Mesendoderm (in vitro differentiated cells): ENCODE measurements around the gene LRPPRC.

Experiments
- DNase-seq: peaks from one replicate; pipeline ENCODE4 v3.0.0; 2013
- H2AK5ac ChIP-seq: 2 replicates; pipeline ENCODE4 v1.6.1; 2013; ENCODE audit warnings: low read length, inconsistent platforms
- H2BK120ac ChIP-seq: 2 replicates; pipeline ENCODE4 v1.6.1; 2013; ENCODE audit warnings: low read depth, mild to moderate bottlenecking, low read length, moderate library complexity, mixed read lengths
- H2BK15ac ChIP-seq: replicated peaks from 2 replicates; pipeline ENCODE4 v1.6.1; 2013; ENCODE audit warnings: low read depth, mild to moderate bottlenecking, moderate library complexity
- H2BK5ac ChIP-seq: 2 replicates; pipeline ENCODE4 v1.6.1; 2013; ENCODE audit warnings: low read length, inconsistent platforms
- H3K18ac ChIP-seq: 2 replicates; pipeline ENCODE4 v1.6.1; 2013; ENCODE audit warnings: mild to moderate bottlenecking, low read length, mixed read lengths
- H3K23ac ChIP-seq: one replicate; pipeline ENCODE4 v1.6.1; 2013; ENCODE audit warnings: low read length
- H3K27ac ChIP-seq: 2 replicates; pipeline ENCODE4 v1.5.1; 2013; ENCODE audit warnings: low read depth, mild to moderate bottlenecking, inconsistent platforms, low read length, moderate library complexity
- H3K27me3 ChIP-seq: 2 replicates; pipeline ENCODE4 v1.6.1; 2013; ENCODE audit warnings: low read length, control low read depth, mild to moderate bottlenecking, inconsistent platforms; ENCODE audit not compliant: insufficient read depth, poor library complexity
- H3K36me3 ChIP-seq: 2 replicates; pipeline ENCODE4 v1.6.1; 2013; ENCODE audit warnings: low read length, inconsistent platforms; ENCODE audit not compliant: control insufficient read depth, insufficient read depth
- H3K4ac ChIP-seq: one replicate; pipeline ENCODE4 v1.6.1; 2013; ENCODE audit warnings: low read depth, mild to moderate bottlenecking, low read length, moderate library complexity
- H3K4me1 ChIP-seq: 2 replicates; pipeline ENCODE4 v1.6.1; 2013; ENCODE audit warnings: low read depth, low read length, inconsistent platforms; ENCODE audit not compliant: control insufficient read depth
- H3K4me2 ChIP-seq: 2 replicates; pipeline ENCODE4 v1.6.1; 2013; ENCODE audit warnings: low read length
- H3K4me3 ChIP-seq: 2 replicates; pipeline ENCODE4 v1.5.1; 2013; ENCODE audit warnings: mild to moderate bottlenecking, low read length
- H3K56ac ChIP-seq: one replicate; pipeline ENCODE4 v1.6.1; 2013; ENCODE audit warnings: low read length
- H3K79me1 ChIP-seq: 2 replicates; pipeline ENCODE4 v1.6.1; 2013; ENCODE audit warnings: low read length, inconsistent platforms
- H3K79me2 ChIP-seq: 2 replicates; pipeline ENCODE4 v1.6.1; 2013; ENCODE audit warnings: mild to moderate bottlenecking, low read length; ENCODE audit not compliant: control insufficient read depth, insufficient read depth
- H3K9ac ChIP-seq: 2 replicates; pipeline ENCODE4 v1.6.1; 2013; ENCODE audit warnings: low read length, inconsistent platforms
- H4K5ac ChIP-seq: one replicate; pipeline ENCODE4 v1.6.1; 2013; ENCODE audit warnings: low read length
- H4K8ac ChIP-seq: one replicate; pipeline ENCODE4 v1.6.1; 2013; ENCODE audit warnings: low read depth, mild to moderate bottlenecking, control low read depth, low read length, moderate library complexity
- WGBS: extraction: QIAGEN DNeasy Blood & Tissue Kit; methylation state at CpG from one replicate; pipeline ENCODE4 v1.1.7; 2013; ENCODE audit warnings: low lambda C conversion rate, missing lambda C conversion rate; ENCODE audit not compliant: insufficient coverage; ENCODE audit errors: extremely low coverage; 5-methylcytosine and 5-hydroxymethylcytosine counted together

LRPPRC gene

DNA sequence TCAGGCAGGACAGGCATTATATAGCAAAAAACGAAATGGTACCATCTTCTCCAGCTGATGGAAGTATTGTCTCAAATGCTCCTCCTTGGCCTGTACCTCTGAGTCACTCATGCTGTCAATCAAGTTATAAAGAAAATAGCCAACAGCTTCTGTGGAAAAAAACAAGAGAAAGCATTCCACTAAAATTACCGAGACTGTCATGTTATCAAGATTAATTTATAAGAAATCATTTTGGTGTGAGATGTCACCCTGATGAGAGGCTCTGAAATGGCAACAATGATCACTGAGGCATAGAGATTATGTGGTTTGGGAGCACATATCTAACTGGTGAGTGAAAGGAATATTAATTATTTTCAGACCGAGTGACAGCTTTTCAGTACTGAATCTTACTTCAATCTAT lies 47.4 kb downstream of the LRPPRC start:
- Histone ChIP-seq H3K79me2 (no peaks in the 10 kb centered on the region), H3K4me2 (no peak overlapping the region), H3K18ac (no peak overlapping the region), H3K36me3 (peaks cover 4% of the 10 kb centered on the region), H3K56ac (no peak overlapping the region), H3K27me3 (no peaks in the 10 kb centered on the region), H3K23ac (no peak overlapping the region), H4K5ac (no peak overlapping the region), H3K79me1 (no peaks in the 10 kb centered on the region), H2BK5ac (no peak overlapping the region), H3K4me1 (no peaks in the 10 kb centered on the region), H2BK120ac (no peak overlapping the region), H3K27ac (no peak overlapping the region), H3K4me3 (no peak overlapping the region), H2AK5ac (no peak overlapping the region), H3K9ac (no peak overlapping the region), H3K4ac (no peak overlapping the region), H2BK15ac (no peak overlapping the region), H4K8ac (no peak overlapping the region)
- WGBS = no CpG with 5 or more reads among the region's 3 CpGs
- no peak for DNase-seq

DNA sequence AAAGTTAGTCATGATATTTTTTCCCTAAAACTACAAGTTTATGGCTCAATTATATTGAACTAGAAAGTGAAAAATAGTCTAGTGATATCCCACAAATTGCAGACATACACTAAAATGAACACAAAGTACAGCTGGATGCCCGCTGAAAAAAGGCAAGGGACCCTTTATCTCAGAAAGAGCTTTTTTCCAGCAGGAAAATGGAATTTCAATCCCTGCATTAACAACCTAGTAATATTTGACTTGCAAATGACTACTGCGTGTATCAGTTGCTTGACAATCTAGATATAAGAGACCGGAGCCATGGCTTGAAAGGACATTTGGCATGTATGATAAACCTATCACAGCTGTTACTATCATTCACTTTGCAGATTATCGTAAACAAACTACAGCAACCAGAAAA lies 49.1 kb downstream of the LRPPRC start:
- Histone ChIP-seq H2BK120ac (no peak overlapping the region), H3K56ac (no peak overlapping the region), H3K36me3 (peaks cover 4% of the 10 kb centered on the region), H3K4me2 (no peak overlapping the region), H3K27me3 (no peaks in the 10 kb centered on the region), H3K4me3 (no peak overlapping the region), H3K4me1 (no peaks in the 10 kb centered on the region), H3K79me2 (no peaks in the 10 kb centered on the region), H2BK5ac (no peak overlapping the region), H2AK5ac (no peak overlapping the region), H2BK15ac (no peak overlapping the region), H3K18ac (no peak overlapping the region), H4K8ac (no peak overlapping the region), H4K5ac (no peak overlapping the region), H3K23ac (no peak overlapping the region), H3K27ac (no peak overlapping the region), H3K79me1 (no peaks in the 10 kb centered on the region), H3K4ac (no peak overlapping the region), H3K9ac (no peak overlapping the region)
- DNase-seq = no peak
- no CpG with 5 or more reads among the region's 4 CpGs for WGBS

DNA sequence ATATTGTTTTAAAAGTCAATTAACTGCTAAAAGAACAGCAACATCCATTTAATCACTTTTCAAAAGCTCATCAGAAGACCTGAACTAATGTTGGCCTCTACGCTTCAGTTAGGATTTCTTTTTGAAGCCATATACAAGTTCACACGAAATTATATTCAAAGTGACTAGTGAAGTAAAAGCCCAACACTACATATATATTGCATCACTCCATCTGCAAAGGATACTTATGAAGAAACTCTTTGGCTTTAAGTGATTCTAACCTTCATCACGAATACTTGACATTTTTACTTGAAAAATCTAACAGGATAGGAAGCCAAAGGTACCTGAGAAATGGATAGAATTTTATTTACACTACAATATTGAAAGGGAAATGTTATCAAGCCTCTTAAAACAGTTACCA lies 50.4 kb downstream of the LRPPRC start:
- no CpG with 5 or more reads among the region's 3 CpGs for WGBS
- H2AK5ac ChIP-seq = no peak overlapping the region
- no peak overlapping the region for H2BK15ac ChIP-seq
- no peak overlapping the region for H2BK5ac ChIP-seq
- no peak overlapping the region for H2BK120ac ChIP-seq
- H3K4me2 ChIP-seq = no peak overlapping the region
- H3K4me1 ChIP-seq = no peaks in the 10 kb centered on the region
- H3K56ac ChIP-seq = no peak overlapping the region
- H4K5ac ChIP-seq = no peak overlapping the region
- H3K36me3 ChIP-seq = peaks cover 4% of the 10 kb centered on the region
- H3K18ac ChIP-seq = no peak overlapping the region
- H3K79me1 ChIP-seq = no peaks in the 10 kb centered on the region
- no peak overlapping the region for H3K4me3 ChIP-seq
- no peaks in the 10 kb centered on the region for H3K27me3 ChIP-seq
- DNase-seq = no peak
- no peaks in the 10 kb centered on the region for H3K79me2 ChIP-seq
- no peak overlapping the region for H3K27ac ChIP-seq
- H3K9ac ChIP-seq = no peak overlapping the region
- no peak overlapping the region for H3K4ac ChIP-seq
- H4K8ac ChIP-seq = no peak overlapping the region
- H3K23ac ChIP-seq = no peak overlapping the region

DNA sequence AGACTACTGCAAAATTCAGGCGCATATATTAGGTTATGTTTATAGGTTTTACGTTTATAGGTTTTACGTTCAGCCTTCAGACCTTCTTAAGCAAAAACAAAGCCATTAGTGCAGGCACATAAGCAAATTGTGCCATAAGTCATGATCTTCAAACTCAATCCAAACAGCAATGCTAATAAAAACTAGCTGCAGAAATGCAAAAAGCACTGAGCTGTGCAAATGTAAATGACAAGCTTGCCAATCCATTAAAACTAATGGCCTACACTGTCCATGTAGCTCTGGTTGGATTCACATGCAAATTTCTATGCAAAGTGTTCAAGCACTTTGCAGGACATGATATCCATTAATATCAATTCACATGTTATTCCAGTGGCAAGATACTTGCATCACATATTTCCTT lies 50.9 kb downstream of the LRPPRC start:
- H2BK15ac ChIP-seq = no peak overlapping the region
- H3K56ac ChIP-seq = no peak overlapping the region
- H2AK5ac ChIP-seq = no peak overlapping the region
- H4K8ac ChIP-seq = no peak overlapping the region
- H3K27me3 ChIP-seq = no peaks in the 10 kb centered on the region
- no peak for DNase-seq
- no peak overlapping the region for H3K9ac ChIP-seq
- peaks cover 4% of the 10 kb centered on the region for H3K36me3 ChIP-seq
- H4K5ac ChIP-seq = no peak overlapping the region
- no peaks in the 10 kb centered on the region for H3K79me2 ChIP-seq
- WGBS = 100% methylated on average over 2 of the region's 3 CpGs
- no peak overlapping the region for H2BK120ac ChIP-seq
- no peaks in the 10 kb centered on the region for H3K79me1 ChIP-seq
- no peaks in the 10 kb centered on the region for H3K4me1 ChIP-seq
- peak overlapping the region; percentile 16 for H3K27ac ChIP-seq
- H3K4ac ChIP-seq = no peak overlapping the region
- no peak overlapping the region for H3K18ac ChIP-seq
- H2BK5ac ChIP-seq = no peak overlapping the region
- H3K4me2 ChIP-seq = no peak overlapping the region
- no peak overlapping the region for H3K4me3 ChIP-seq
- no peak overlapping the region for H3K23ac ChIP-seq

DNA sequence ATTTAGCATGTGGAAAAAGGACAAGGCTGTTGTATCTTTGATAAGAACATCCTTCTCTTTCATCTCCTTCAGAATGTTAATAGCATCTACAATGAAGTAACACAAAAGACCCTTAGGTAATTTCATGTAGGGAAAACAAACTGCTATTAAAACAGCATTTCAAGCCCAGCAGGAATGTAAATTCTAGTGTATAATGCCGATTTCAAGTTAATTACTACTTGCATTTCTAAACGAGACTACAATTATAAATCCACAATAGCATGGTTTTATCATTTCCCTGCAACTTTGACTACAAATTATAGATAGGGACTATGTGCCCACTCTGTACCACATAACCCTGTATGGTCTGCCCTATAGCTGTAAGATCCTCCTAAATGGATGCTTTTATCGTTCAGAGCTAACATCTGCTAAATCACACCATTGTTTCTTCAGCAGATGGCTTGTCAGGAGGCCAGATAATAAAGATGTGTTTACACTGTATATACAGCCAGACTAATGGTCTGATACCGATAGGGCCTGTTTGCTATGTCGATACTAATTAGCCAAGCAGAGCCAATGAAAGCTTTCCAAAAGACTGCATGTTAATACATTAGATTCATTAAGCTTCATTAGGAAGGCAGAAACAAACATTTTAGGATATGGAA lies 51.9 kb downstream of the LRPPRC start:
- peaks cover 4% of the 10 kb centered on the region for H3K36me3 ChIP-seq
- H2BK120ac ChIP-seq = no peak overlapping the region
- no peak overlapping the region for H2AK5ac ChIP-seq
- WGBS = no CpG with 5 or more reads among the region's 5 CpGs
- H3K23ac ChIP-seq = no peak overlapping the region
- no peaks in the 10 kb centered on the region for H3K79me1 ChIP-seq
- H3K9ac ChIP-seq = no peak overlapping the region
- no peak overlapping the region for H2BK15ac ChIP-seq
- DNase-seq = no peak
- no peaks in the 10 kb centered on the region for H3K27me3 ChIP-seq
- H2BK5ac ChIP-seq = no peak overlapping the region
- H4K5ac ChIP-seq = no peak overlapping the region
- H3K4me1 ChIP-seq = no peaks in the 10 kb centered on the region
- H3K79me2 ChIP-seq = no peaks in the 10 kb centered on the region
- no peak overlapping the region for H3K56ac ChIP-seq
- no peak overlapping the region for H4K8ac ChIP-seq
- no peak overlapping the region for H3K4me3 ChIP-seq
- H3K4ac ChIP-seq = no peak overlapping the region
- no peak overlapping the region for H3K4me2 ChIP-seq
- H3K18ac ChIP-seq = no peak overlapping the region
- H3K27ac ChIP-seq = no peak overlapping the region

DNA sequence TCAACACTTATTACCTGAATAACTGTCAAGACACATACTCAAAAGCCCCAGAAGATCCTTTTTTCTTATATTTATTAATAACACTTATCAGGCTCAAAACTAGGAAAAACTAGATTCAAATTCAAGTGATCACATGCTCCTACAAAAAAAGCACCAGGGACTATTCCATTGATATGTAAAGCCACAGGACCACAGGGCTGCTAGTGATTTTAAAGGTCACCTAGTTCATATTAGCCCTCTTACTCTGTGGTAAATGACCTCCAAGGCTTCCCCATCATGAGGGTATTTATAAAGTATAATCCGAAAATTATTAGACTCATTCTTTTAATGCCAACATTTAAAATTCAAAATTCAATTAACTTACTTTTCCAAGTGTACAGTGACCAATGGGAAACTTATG lies 52.5 kb downstream of the LRPPRC start:
- H3K4me1 ChIP-seq = no peaks in the 10 kb centered on the region

More for the DNA sequence above, 52.5 kb downstream of the LRPPRC start:
- Histone ChIP-seq H3K27me3 (no peaks in the 10 kb centered on the region), H3K27ac (no peak overlapping the region), H4K8ac (no peak overlapping the region), H3K56ac (no peak overlapping the region), H3K4ac (no peak overlapping the region), H3K79me2 (no peaks in the 10 kb centered on the region), H3K18ac (no peak overlapping the region), H3K23ac (no peak overlapping the region), H4K5ac (no peak overlapping the region), H2BK120ac (no peak overlapping the region), H2AK5ac (no peak overlapping the region), H2BK5ac (no peak overlapping the region), H3K4me3 (no peak overlapping the region), H3K9ac (no peak overlapping the region), H2BK15ac (no peak overlapping the region), H3K79me1 (no peaks in the 10 kb centered on the region), H3K36me3 (peaks cover 4% of the 10 kb centered on the region), H3K4me2 (no peak overlapping the region)
- DNase-seq = no peak
- 100% methylated on average over 1 of the region's 1 CpG for WGBS
